Esophagus squamous epithelium (tissue), 4 donors: ENCODE results near the gene BIRC5.

Experiments
- POLR2A ChIP-seq, 4 donors: fragments of 450-650 bp; IDR thresholded peaks; one replicate each; pipeline ENCODE4 v1.6.1; 2017; ENCODE audit warnings: antibody characterized with exemption in 4 of 4, mild to moderate bottlenecking in 4 of 4, moderate library complexity in 3 of 4
- TF ChIP-seq, protein P1 (sequence below), 6 experiments: fragments of 450-650 bp in 4 of 6; fragments of 200-600 bp in 2 of 6; sonication (generic) in 2 of 6; IDR thresholded peaks; one replicate each; pipeline ENCODE4 v1.5.1; 2016 to 2019; ENCODE audit warnings: antibody characterized with exemption in 6 of 6, mild to moderate bottlenecking in 4 of 6, moderate library complexity in 4 of 6

DNA sequence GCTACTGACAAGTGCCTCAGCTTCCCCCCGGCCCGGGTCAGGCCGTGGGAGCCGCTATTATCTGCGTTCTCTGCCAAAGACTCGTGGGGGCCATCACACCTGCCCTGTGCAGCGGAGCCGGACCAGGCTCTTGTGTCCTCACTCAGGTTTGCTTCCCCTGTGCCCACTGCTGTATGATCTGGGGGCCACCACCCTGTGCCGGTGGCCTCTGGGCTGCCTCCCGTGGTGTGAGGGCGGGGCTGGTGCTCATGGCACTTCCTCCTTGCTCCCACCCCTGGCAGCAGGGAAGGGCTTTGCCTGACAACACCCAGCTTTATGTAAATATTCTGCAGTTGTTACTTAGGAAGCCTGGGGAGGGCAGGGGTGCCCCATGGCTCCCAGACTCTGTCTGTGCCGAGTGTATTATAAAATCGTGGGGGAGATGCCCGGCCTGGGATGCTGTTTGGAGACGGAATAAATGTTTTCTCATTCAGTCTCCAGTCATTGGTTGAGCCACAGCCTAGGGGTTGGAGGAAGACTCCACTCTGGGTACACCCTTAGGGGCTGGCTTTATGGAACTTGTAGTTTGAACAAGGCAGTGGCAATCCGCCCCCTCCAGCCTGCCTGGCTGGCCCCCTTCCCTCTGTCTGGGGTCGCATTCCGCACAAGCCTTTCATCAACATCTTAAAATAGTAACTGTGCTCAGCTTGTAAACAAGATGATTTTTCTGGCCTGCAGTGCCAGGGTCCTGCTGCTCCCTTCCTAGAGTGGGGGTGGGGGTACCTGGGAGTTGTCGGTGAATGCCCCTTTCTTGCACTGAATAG lies 41.6 kb upstream of the BIRC5 start:
- TF ChIP-seq, protein P1, sequence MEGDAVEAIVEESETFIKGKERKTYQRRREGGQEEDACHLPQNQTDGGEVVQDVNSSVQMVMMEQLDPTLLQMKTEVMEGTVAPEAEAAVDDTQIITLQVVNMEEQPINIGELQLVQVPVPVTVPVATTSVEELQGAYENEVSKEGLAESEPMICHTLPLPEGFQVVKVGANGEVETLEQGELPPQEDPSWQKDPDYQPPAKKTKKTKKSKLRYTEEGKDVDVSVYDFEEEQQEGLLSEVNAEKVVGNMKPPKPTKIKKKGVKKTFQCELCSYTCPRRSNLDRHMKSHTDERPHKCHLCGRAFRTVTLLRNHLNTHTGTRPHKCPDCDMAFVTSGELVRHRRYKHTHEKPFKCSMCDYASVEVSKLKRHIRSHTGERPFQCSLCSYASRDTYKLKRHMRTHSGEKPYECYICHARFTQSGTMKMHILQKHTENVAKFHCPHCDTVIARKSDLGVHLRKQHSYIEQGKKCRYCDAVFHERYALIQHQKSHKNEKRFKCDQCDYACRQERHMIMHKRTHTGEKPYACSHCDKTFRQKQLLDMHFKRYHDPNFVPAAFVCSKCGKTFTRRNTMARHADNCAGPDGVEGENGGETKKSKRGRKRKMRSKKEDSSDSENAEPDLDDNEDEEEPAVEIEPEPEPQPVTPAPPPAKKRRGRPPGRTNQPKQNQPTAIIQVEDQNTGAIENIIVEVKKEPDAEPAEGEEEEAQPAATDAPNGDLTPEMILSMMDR (IDR thresholded peaks at IDR 0.05): no peak
- TF ChIP-seq POLR2A (IDR thresholded peaks at IDR 0.05): peak in 1 of 4 donors; percentile 37
